Astrocyte (in vitro differentiated cells and primary cell): Measurements from ENCODE around the gene FXYD7. TPM values are rescaled to one million over a fixed set of nuclear protein-coding genes. Genes with fewer than 3 reads are reported as not detected.

Experiments
- DNase-seq: peaks from one replicate; pipeline ENCODE4 v3.0.0-alpha.2; 2010; ENCODE audit warnings: low read depth
- FAIRE-seq: peaks from 2 replicates; lab custom pipeline; 2011; peaks lifted over from hg19 to GRCh38; lab: Jason Lieb, UNC
- H2AFZ ChIP-seq: 2 replicates; pipeline ENCODE4 v1.6.0; 2012; ENCODE audit warnings: low read depth, low read length, inconsistent platforms
- H3K27ac ChIP-seq: 2 replicates; pipeline ENCODE4 v1.5.1; 2011; ENCODE audit warnings: low read depth, low read length, inconsistent platforms
- H3K27me3 ChIP-seq: 2 replicates; pipeline ENCODE4 v1.6.0; 2011; ENCODE audit warnings: low read length, inconsistent platforms; ENCODE audit not compliant: insufficient read depth
- H3K36me3 ChIP-seq: 2 replicates; pipeline ENCODE4 v1.5.1; 2011; ENCODE audit warnings: low read length, inconsistent platforms; ENCODE audit not compliant: insufficient read depth
- H3K4me1 ChIP-seq: 2 replicates; pipeline ENCODE4 v1.5.1; 2011; ENCODE audit warnings: low read length, inconsistent platforms; ENCODE audit not compliant: insufficient read depth
- H3K4me2 ChIP-seq: 2 replicates; pipeline ENCODE4 v1.6.0; 2012; ENCODE audit warnings: low read length, inconsistent platforms
- H3K4me3 ChIP-seq: 2 replicates; pipeline ENCODE4 v1.5.1; 2011; ENCODE audit warnings: low read depth, mild to moderate bottlenecking, low read length, inconsistent platforms; ENCODE audit not compliant: insufficient read depth
- H3K79me2 ChIP-seq: 2 replicates; pipeline ENCODE4 v1.6.0; 2012; ENCODE audit warnings: mild to moderate bottlenecking, low read length, inconsistent platforms; ENCODE audit not compliant: insufficient read depth
- H3K9ac ChIP-seq: 2 replicates; pipeline ENCODE4 v1.6.0; 2012; ENCODE audit warnings: mild to moderate bottlenecking, low read length, inconsistent platforms
- H3K9me3 ChIP-seq: 2 replicates; pipeline ENCODE4 v1.5.1; 2012; ENCODE audit warnings: low read depth, mild to moderate bottlenecking, low read length, inconsistent platforms; ENCODE audit not compliant: insufficient read depth
- H4K20me1 ChIP-seq: 2 replicates; pipeline ENCODE4 v1.6.0; 2012; ENCODE audit warnings: low read length, inconsistent platforms; ENCODE audit not compliant: insufficient read depth
- H3K27ac Mint-ChIP-seq: one replicate; pipeline ENCODE4 v1.8.0; 2021; ENCODE audit warnings: mild to moderate bottlenecking, mixed read lengths; ENCODE audit not compliant: unreplicated experiment
- H3K27me3 Mint-ChIP-seq: one replicate; pipeline ENCODE4 v1.8.0; 2021; ENCODE audit warnings: low read depth, mixed read lengths; ENCODE audit not compliant: unreplicated experiment
- H3K36me3 Mint-ChIP-seq: one replicate; pipeline ENCODE4 v1.8.0; 2021; ENCODE audit warnings: low read depth, mixed read lengths; ENCODE audit not compliant: unreplicated experiment
- H3K4me1 Mint-ChIP-seq: one replicate; pipeline ENCODE4 v1.8.0; 2021; ENCODE audit warnings: low read depth, mixed read lengths; ENCODE audit not compliant: unreplicated experiment
- H3K4me3 Mint-ChIP-seq: one replicate; pipeline ENCODE4 v1.8.0; 2021; ENCODE audit warnings: mild to moderate bottlenecking, moderate library complexity, mixed read lengths; ENCODE audit not compliant: unreplicated experiment
- H3K9me3 Mint-ChIP-seq: one replicate; pipeline ENCODE4 v1.8.0; 2021; ENCODE audit warnings: mild to moderate bottlenecking, mixed read lengths; ENCODE audit not compliant: unreplicated experiment
- CTCF ChIP-seq: IDR thresholded peaks from 2 replicates; pipeline ENCODE4 v1.5.1; 2011; ENCODE audit warnings: low read depth, mild to moderate bottlenecking, inconsistent platforms, low read length, moderate library complexity; ENCODE audit not compliant: insufficient read depth
- EZH2 ChIP-seq: IDR thresholded peaks from 2 replicates; pipeline ENCODE4 v1.6.1; 2012; ENCODE audit warnings: mild to moderate bottlenecking, low read length, inconsistent platforms; ENCODE audit not compliant: insufficient read depth
- total RNA-seq: library from RNA; stranded (reverse); gene quantifications from 2 replicates; pipeline ENCODE4 v1.2.1, GENCODE V29; 2021

The FXYD7 gene
- total RNA-seq, 1 donor from 2014 or later: not detected

GRCh38 chr19:35165200-35166058 is 22.4 kb downstream of the FXYD7 start:
- Mint-ChIP-seq H3K9me3 (peaks cover 33% of the 10 kb centered on the region), H3K27ac (no peak overlapping the region), H3K36me3 (peaks cover 54% of the 10 kb centered on the region), H3K4me1 (peaks cover 4% of the 10 kb centered on the region), H3K4me3 (no peak overlapping the region), H3K27me3 (no peaks in the 10 kb centered on the region)
- Histone ChIP-seq H3K36me3 (peaks cover 62% of the 10 kb centered on the region), H2AFZ (no peak overlapping the region), H3K4me2 (no peak overlapping the region), H3K4me3 (no peak overlapping the region), H4K20me1 (peaks cover 4% of the 10 kb centered on the region), H3K27ac (no peak overlapping the region), H3K4me1 (no peaks in the 10 kb centered on the region), H3K9ac (no peak overlapping the region), H3K79me2 (no peaks in the 10 kb centered on the region), H3K27me3 (no peaks in the 10 kb centered on the region), H3K9me3 (peaks cover 18% of the 10 kb centered on the region)
- TF ChIP-seq CTCF (no peak), EZH2 (no peak)
- DNase-seq: no peak
- no peak for FAIRE-seq

GRCh38 chr19:35166100-35167063 is 23.3 kb downstream of the FXYD7 start:
- DNase-seq (no peak), FAIRE-seq (no peak)
- H4K20me1 ChIP-seq: peaks cover 4% of the 10 kb centered on the region
- peaks cover 30% of the 10 kb centered on the region for H3K9me3 Mint-ChIP-seq
- no peak overlapping the region for H3K9ac ChIP-seq
- no peaks in the 10 kb centered on the region for H3K4me1 ChIP-seq
- H3K27me3 ChIP-seq: no peaks in the 10 kb centered on the region
- H3K4me2 ChIP-seq: no peak overlapping the region
- no peak overlapping the region for H3K4me3 Mint-ChIP-seq
- H3K4me1 Mint-ChIP-seq: peaks cover 4% of the 10 kb centered on the region
- TF ChIP-seq EZH2 (no peak), CTCF (no peak)
- H3K27ac ChIP-seq: no peak overlapping the region
- no peak overlapping the region for H2AFZ ChIP-seq
- H3K27ac Mint-ChIP-seq: no peak overlapping the region
- H3K27me3 Mint-ChIP-seq: no peaks in the 10 kb centered on the region
- no peaks in the 10 kb centered on the region for H3K79me2 ChIP-seq
- H3K36me3 ChIP-seq: peaks cover 54% of the 10 kb centered on the region
- H3K4me3 ChIP-seq: no peak overlapping the region
- H3K9me3 ChIP-seq: peaks cover 18% of the 10 kb centered on the region
- H3K36me3 Mint-ChIP-seq: peaks cover 50% of the 10 kb centered on the region
